PC-3 (cell line): ENCODE data around the gene ACOXL. TPM values are rescaled to one million over a fixed set of nuclear protein-coding genes. Genes with fewer than 3 reads are reported as not detected.
A peak's percentile ranks its signal among the peaks of the same experiment; 100 is the strongest.

ENCODE experiments used
- ATAC-seq: fragments of 200-7000 bp; cut with Tn5 transposase; 2 replicates; pipeline ENCODE4 v1.9.1; 2020; ENCODE audit warnings: mild to moderate bottlenecking, moderate library complexity
- BruUV-seq: library from RNA; stranded (reverse); fragments of 400-500 nt; replicated peaks from 2 replicates; lab custom pipeline; 2021; lab: Mats Ljungman, UMichigan
- CTCF ChIA-PET: fragments of 300-600 bp; sonication (Branson Sonifier 250); formaldehyde crosslinking; loops from one replicate; lab custom pipeline; 2022; ENCODE audit warnings: antibody characterized with exemption; lab: Charles Lee
- POLR2A ChIA-PET: fragments of 300-600 bp; sonication (Branson Sonifier 250); formaldehyde crosslinking; loops from one replicate; lab custom pipeline; 2022; ENCODE audit warnings: antibody characterized with exemption; ENCODE audit not compliant: unreplicated experiment; lab: Charles Lee
- DNase-seq: peaks from one replicate; pipeline ENCODE4 v3.0.0-alpha.2; 2015
- H2AFZ ChIP-seq: fragments of 300-600 bp; sonication (generic); 2 replicates; pipeline ENCODE4 v1.6.0; 2016; ENCODE audit warnings: antibody characterized with exemption, low read length
- H3F3A ChIP-seq: fragments of 300-600 bp; sonication (generic); one replicate; pipeline ENCODE4 v1.6.0; 2017; ENCODE audit warnings: antibody characterized with exemption, low read length, control low read depth, mild to moderate bottlenecking; ENCODE audit not compliant: unreplicated experiment
- H3K27ac ChIP-seq: fragments of 300-600 bp; sonication (generic); 2 replicates; pipeline ENCODE4 v1.5.1; 2016; ENCODE audit warnings: mild to moderate bottlenecking, low read length
- H3K27me3 ChIP-seq: fragments of 300-600 bp; sonication (generic); 2 replicates; pipeline ENCODE4 v1.6.1; 2016; ENCODE audit warnings: low read length, mixed read lengths
- H3K36me3 ChIP-seq: fragments of 300-600 bp; sonication (generic); 2 replicates; pipeline ENCODE4 v1.6.1; 2016; ENCODE audit warnings: low read depth, mixed run types, low read length, mixed read lengths
- H3K4me1 ChIP-seq: fragments of 300-600 bp; sonication (generic); 2 replicates; pipeline ENCODE4 v1.5.1; 2016; ENCODE audit warnings: low read length; ENCODE audit not compliant: insufficient read depth
- H3K4me2 ChIP-seq: fragments of 300-600 bp; sonication (generic); 2 replicates; pipeline ENCODE4 v1.6.0; 2016; ENCODE audit warnings: low read length
- H3K4me3 ChIP-seq: fragments of 300-600 bp; sonication (generic); 2 replicates; pipeline ENCODE4 v1.5.1; 2016; ENCODE audit warnings: mild to moderate bottlenecking, low read length, mixed read lengths
- H3K79me2 ChIP-seq: fragments of 300-600 bp; sonication (generic); 2 replicates; pipeline ENCODE4 v1.6.1; 2017; ENCODE audit warnings: low read length, mixed read lengths
- H3K9ac ChIP-seq: fragments of 300-600 bp; sonication (generic); 2 replicates; pipeline ENCODE4 v1.6.0; 2016; ENCODE audit warnings: mild to moderate bottlenecking, low read length
- H3K9me2 ChIP-seq: fragments of 300-600 bp; sonication (generic); replicated peaks from 2 replicates; pipeline ENCODE4 v1.6.1; 2016; ENCODE audit warnings: mixed run types, low read length, mixed read lengths
- H3K9me3 ChIP-seq: fragments of 300-600 bp; sonication (generic); 2 replicates; pipeline ENCODE4 v1.6.1; 2016; ENCODE audit warnings: low read length, mixed read lengths
- H4K20me1 ChIP-seq: fragments of 300-600 bp; sonication (generic); 2 replicates; pipeline ENCODE4 v1.6.1; 2016; ENCODE audit warnings: low read length, mixed read lengths
- CTCF ChIP-seq: fragments of 300-600 bp; sonication (generic); conservative IDR thresholded peaks from 2 replicates; pipeline ENCODE4 v1.5.1; 2017; ENCODE audit warnings: antibody characterized with exemption, low read depth, mild to moderate bottlenecking, low read length
- EZH2 ChIP-seq: fragments of 300-600 bp; sonication (generic); IDR thresholded peaks from one replicate; pipeline ENCODE4 v1.6.1; 2017; ENCODE audit warnings: antibody characterized with exemption, mild to moderate bottlenecking, low read length; ENCODE audit not compliant: unreplicated experiment
- EZH2phosphoT487 ChIP-seq: fragments of 300-600 bp; sonication (generic); IDR thresholded peaks from 2 replicates; pipeline ENCODE4 v1.6.1; 2018; ENCODE audit warnings: mild to moderate bottlenecking, antibody characterized with exemption, low read length, borderline replicate concordance
- intact Hi-C: fragments of 100-400 bp; cut with micrococcal nuclease; formaldehyde crosslinking; loops from 2 replicates; pipeline ENCODE4 v1.9.0; 2023
- total RNA-seq: library from RNA; depleted of rRNA; stranded (reverse); fragments of >200 nt; gene quantifications from 2 replicates; pipeline ENCODE4 v1.2.3, GENCODE V29; 2014

Gene ACOXL
- total RNA-seq, 1 experiment from 2014 or later, result 16.3 TPM

GRCh38 chr2:111011218-111011617, 278.8 kb downstream of the ACOXL start:
- intact Hi-C loops, result no loop called here
- Histone ChIP-seq H3K9me3 (no peaks in the 10 kb centered on the region), H3K9me2 (no peaks in the 10 kb centered on the region), H3K79me2 (no peaks in the 10 kb centered on the region), H3K9ac (no peak overlapping the region), H3K4me2 (no peak overlapping the region), H3K4me1 (peaks cover 20% of the 10 kb centered on the region), H3F3A (no peaks in the 10 kb centered on the region), H3K27ac (no peak overlapping the region), H3K27me3 (no peaks in the 10 kb centered on the region), H3K36me3 (0 out of 2 replicates have a peak, but pooled peaks cover 2% of the 10 kb centered on the region), H2AFZ (no peak overlapping the region), H3K4me3 (no peak overlapping the region), H4K20me1 (no peaks in the 10 kb centered on the region)
- ChIA-PET POLR2A (no interaction called here), CTCF (no interaction called here)
- no peak for DNase-seq
- TF ChIP-seq EZH2phosphoT487 (no peak), EZH2 (no peak), CTCF (no peak)
- no TSS peak for BruUV-seq
- ATAC-seq, result no peak

- POLR2A ChIA-PET, result no interaction called here
- no peaks in the 10 kb centered on the region for H3K36me3 ChIP-seq
- H4K20me1 ChIP-seq, result no peaks in the 10 kb centered on the region
- H3K9me3 ChIP-seq, result no peaks in the 10 kb centered on the region
- H3K27me3 ChIP-seq, result no peaks in the 10 kb centered on the region
- H2AFZ ChIP-seq, result no peak overlapping the region
- H3K4me2 ChIP-seq, result no peak overlapping the region
- no TSS peak for BruUV-seq
- ATAC-seq (peak; percentile 31), DNase-seq (no peak)
- H3F3A ChIP-seq, result no peaks in the 10 kb centered on the region
- CTCF ChIA-PET, result no interaction called here
- H3K27ac ChIP-seq, result no peak overlapping the region
- intact Hi-C loops, result no loop called here
- TF ChIP-seq EZH2phosphoT487 (no peak), EZH2 (no peak), CTCF (no peak)
- no peak overlapping the region for H3K4me3 ChIP-seq
- 0 out of 2 replicates have a peak, but pooled peaks cover 6% of the 10 kb centered on the region for H3K4me1 ChIP-seq
- no peaks in the 10 kb centered on the region for H3K79me2 ChIP-seq
- H3K9me2 ChIP-seq, result no peaks in the 10 kb centered on the region
- H3K9ac ChIP-seq, result no peak overlapping the region
Observed at GRCh38 chr2:111015283-111015995, 283.1 kb downstream of the ACOXL start.

- TF ChIP-seq EZH2phosphoT487, result no peak
- no peak for TF ChIP-seq CTCF
- TF ChIP-seq EZH2, result no peak
- no peaks in the 10 kb centered on the region for H3K9me3 ChIP-seq
- POLR2A ChIA-PET, result no interaction called here
- H3K36me3 ChIP-seq, result no peaks in the 10 kb centered on the region
- H2AFZ ChIP-seq, result no peak overlapping the region
- no TSS peak for BruUV-seq
- CTCF ChIA-PET, result no interaction called here
- H3K27ac ChIP-seq, result no peak overlapping the region
- H3K79me2 ChIP-seq, result no peaks in the 10 kb centered on the region
- H3K4me3 ChIP-seq, result no peak overlapping the region
- H3K4me2 ChIP-seq, result no peak overlapping the region
- H3F3A ChIP-seq, result no peaks in the 10 kb centered on the region
- H3K4me1 ChIP-seq, result 0 out of 2 replicates have a peak, but pooled peaks cover 6% of the 10 kb centered on the region
- H3K27me3 ChIP-seq, result no peaks in the 10 kb centered on the region
- no peak for ATAC-seq
- H4K20me1 ChIP-seq, result no peaks in the 10 kb centered on the region
- H3K9ac ChIP-seq, result no peak overlapping the region
- intact Hi-C loops, result no loop called here
- no peaks in the 10 kb centered on the region for H3K9me2 ChIP-seq
- no peak for DNase-seq
Observed at GRCh38 chr2:111017034-111017622, 284.8 kb downstream of the ACOXL start.
